Left forelimb (tissue), 1 donor: ENCODE data around the gene CKS1B.

Experiments
- DNase-seq: peaks from one replicate; pipeline ENCODE4 v3.0.0-alpha.2; 2018; ENCODE audit warnings: low spot score

CKS1B gene

DNA sequence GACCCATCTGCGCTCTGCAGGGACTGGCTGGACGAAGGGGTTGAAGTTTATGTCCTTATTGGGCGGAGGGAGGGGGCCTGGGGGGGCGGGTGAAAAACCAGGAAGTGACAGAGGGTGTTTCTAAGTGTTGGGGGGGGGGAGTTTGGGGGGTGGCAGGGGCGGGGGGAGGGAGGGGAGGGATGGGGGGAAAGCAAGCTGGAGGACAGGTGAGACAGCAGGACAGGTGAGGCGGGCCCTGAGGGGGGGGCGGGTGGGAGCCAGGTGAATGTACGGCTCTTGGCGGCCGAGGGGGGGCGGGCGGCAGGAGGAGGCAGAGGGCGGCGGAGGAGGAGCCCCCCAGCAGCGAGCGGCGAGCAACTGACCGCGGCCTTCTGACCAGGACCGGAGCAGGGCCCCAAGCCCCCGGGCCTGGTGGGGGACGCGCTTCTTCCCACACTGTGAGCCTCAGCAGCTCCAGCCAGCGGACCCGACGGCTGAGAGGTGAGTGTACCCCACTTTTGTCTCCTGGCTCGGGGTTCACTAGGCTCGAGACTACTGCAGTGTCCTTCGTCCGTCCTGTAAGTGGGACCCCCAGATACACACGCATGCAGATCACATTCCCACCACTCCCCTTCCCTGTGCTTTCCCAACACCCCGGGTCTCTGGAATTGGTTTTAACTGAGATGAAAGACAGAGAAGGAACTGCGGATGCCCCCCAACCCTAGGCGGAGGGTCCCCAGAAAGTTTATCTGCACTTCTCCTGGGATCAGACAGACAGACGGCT lies 28.2 kb downstream of the CKS1B start, which contains the start of gene ZBTB7B:
ZBTB7B (plus strand) TSS at position 339 of the 763 bp plus-strand sequence. CDS start 11,859 bp downstream, outside the sequence.
- DNase-seq: peak; percentile 77

DNA sequence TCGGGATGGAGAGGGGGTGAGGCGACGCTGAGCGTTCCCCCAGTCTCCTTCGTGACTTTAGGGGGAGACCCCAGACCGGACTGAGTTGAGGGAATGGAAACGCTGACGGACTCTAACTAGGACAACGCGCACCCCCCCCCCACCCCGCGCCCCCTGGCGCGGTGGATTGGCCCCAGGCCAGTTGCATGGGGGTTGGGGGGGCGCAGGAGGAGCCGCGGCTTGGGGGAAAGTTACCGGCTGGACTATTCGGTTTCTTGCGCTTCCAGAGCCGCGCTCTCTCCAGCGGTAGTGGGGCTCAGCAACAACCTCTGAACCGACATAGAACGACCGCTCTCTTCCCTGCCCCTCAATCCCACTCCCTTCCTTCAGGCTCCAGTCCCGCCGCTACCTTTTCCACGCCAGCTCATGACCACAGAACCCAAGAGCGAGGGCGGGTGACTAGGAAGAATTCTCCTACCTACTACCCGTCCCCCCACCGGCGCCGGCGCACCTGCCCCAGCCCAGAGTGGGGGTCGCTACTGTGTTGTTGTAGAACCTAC lies 28.8 kb downstream of the CKS1B start:
- DNase-seq: peak; percentile 71

DNA sequence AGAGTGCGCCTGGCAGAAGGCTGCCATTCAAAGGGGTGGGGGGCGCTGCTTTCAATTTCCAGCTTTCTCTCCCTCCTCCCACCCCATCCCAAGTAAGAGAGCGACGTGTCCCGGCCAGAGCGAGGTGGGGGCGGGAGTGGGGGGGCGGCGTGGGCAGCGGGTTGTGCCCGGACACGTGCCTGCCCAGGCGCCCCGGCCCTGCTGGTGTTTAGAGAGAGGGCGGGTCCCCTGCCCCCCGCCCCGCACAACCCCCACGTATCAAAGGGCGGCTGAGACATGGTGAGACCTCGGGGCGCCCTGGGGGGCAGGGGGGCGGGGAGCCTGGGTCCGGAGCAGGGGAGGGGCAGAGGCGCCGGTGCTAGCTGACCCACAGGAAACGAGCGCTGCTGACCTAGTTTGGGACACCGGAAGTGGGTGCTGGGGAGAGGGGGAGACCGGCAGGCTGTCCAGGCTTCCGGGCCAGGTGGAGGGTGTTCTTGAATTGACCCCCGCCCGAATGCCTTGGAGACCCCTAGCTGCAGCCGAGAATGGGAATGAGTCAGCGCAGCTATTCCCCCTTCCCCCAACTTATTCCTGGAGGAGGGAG lies 29.4 kb downstream of the CKS1B start:
- DNase-seq: peak; percentile 71

DNA sequence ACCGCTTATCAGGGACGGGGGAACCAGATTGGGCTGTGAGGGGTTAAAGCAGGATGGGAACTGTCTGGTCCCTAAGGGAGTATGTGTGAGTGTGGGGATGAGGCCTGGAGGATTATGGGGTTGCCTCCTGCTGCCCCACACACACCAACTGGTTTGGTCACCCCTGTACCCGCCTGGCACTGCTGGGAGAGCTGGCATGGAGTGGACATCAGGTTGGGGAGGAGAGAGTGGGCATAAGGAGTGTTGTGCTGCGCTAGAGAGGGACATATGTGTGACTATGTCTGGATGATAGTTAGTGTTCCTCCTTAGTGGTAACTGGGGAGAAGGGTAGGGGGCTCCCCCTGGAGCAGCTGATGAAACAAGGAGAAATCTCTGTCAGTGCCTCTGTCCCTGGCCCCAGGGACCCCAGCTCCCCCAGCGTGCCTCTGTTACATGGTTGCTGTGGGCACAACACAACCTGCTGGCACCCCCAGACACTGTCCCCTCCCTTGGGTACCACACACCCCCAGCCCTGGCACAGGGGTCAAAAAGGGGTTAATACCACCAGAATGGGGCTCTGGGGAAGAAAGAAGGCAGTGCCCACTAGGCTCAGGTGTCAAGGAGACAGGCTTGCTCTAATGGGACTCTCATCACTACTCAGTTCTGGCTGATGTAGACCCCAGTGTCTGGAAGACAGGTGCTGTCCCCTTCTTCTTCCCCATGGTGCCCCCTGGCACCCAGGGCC lies 30.0 kb downstream of the CKS1B start:
- DNase-seq: peak; percentile 54

DNA sequence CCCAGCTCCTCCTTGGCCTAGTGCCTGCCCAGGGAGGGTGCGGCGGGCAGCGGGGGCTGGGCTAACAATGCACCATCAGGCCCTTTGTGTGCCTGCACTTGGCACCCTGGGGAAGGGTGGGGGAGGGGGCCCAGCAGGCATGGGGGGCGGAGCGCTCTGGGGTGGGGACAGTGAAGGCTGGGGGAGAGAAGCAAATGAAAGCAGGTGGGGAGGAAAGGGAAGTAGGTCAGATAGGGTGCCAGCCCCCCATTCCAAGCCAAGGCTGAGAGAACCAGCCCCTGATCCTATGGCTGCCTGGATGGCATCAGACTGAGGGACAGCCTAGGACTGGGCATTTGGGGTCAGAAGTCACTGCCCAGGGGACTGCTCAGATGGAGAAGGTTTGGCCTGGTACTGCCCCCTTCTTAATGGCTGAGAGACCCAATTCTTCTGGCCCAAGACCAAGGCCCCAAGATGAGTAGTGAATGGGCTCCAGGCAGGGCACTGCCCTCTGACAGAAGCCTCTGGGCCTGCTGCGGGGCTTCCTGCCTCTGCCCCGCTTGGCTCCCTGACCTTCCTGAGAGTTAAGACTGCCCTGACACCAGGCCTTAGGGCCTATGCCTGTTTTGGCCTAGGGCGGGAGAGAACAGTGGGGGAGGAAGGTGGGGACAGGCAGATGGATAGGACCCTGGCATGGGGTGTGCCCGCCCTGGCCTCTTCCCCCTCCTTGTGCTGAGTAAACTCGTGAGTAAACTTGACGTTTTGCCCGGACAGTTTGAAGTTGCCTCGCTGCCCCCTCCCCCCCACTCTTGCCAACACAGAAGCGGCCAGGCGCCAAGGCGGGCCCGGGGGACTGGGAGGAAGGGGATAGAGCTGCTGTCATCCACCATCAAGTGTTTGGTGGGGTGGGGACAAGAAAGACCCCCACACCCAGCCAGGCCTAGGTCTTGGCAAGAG lies 30.9 kb downstream of the CKS1B start:
- peak; percentile 68 for DNase-seq

DNA sequence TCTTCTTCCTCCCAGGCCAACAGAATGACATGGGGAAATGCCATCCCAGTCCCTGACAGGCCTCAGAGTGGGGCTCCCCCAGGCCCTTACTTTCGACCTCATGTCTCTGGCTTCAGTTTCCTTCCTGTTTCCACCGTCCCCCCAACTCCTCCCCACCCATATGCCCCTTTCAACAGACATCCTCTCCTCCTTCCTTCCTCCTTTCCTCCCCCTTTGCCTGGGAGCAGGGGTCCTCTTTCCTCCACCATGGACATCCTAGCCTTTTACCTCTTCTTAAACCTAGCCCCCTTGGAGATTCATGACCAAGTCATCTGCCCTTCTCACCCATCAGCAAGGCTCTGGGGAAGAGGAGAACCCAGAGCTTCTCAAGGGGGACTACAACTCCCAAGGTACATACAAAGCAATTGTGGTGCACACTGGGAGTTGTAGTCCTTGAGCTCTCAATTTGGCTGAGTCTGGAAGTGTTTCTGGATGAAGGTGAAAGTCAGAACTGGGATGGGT lies 32.2 kb downstream of the CKS1B start:
- DNase-seq: no peak

DNA sequence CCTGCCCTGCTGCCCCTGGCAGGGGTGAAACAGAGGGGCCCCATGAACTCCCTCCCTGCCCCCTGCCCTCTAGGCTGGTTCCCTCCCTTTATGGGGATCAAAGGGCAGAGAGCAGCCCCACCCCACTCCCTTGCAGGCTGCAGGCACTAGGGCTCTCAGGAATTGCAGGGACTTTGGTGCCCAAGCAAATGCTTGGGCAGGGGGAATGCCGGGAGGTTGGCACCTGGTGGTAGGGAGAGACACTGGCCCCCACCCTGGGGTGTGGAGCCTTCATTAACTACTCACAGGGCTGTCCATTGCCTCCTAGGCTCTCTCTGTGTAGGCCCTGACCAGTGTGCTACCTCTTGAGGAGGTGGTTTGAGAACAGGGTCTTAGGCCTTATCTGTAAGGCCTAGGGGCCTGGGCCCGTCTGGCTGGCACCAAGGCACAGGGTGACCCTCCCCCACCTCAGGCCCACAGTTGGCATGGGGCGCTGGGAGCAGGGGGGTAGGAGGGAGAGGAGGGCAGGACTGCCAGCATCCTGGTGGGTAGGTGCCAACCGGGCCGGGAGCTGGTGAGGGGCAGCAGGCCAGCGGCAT lies 32.9 kb downstream of the CKS1B start:
- peak; percentile 60 for DNase-seq

DNA sequence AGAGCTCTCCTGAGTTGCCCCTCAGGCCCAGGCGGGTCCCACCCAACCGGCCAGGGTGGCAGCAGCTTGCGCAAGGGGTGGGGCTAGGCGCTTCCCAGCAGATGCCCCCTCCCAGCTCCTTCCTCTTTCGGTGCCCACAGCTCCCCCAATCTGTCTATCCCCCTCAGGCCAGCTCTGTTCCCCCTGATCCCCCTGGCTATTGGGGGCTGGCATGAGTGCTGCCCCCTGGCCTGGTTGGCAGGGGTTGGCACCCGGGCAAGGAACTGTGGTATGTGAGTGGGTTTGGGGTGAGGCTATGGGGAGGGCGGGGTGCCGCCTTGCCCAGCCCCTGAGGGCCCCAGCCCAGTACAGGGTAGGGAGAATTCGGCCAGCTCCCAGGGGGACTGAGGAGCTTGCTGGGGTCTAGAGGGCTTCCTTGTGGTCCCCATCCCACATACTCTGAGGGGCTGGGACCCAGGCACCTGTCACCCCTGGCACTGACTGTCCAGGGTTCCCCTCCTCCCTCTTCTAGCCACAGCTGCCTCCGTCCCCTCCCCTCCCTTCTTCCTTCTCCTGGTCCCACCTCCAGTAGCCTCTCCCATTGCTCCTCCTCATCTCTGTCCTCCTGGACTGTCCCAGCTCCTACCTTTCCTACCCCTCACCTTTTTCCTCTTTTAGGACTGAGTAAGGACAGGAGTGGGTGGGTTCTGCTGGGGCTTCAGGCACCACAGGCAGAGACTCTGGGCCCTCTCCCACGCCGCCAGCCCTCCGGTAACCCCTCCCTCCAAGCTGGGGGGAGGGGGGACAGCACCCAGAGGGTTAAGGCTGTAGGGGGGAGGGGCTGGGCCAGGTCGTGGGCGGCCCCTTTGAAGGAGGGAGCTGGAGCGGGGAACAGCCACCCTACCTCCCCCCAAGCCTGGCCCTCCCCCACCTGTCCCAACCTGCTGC lies 33.8 kb downstream of the CKS1B start:
- DNase-seq: no peak

DNA sequence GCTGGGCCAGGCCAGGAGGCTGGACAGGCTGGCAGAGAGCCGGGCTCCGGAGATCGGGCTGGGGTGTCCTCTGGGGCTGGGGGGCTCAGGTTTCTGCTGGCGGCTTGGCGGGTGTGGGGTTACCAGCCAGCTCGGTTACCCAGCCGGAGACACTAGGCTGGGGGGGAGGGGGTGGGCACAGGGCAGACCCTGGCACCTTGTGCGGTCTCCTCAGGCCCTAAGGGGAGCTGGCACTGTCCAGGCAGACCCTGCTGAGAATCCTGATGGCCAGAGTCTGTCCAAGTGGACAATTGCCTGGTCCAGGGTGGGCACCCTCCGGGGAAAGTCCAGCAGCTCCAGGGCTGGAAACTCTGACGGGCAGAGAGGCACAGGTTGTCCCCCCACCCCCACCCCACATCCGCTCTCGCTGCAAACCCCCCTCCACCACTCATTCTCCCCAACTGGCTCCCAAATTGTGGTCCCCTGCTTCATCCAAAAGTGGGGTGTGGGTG lies 34.8 kb downstream of the CKS1B start:
- DNase-seq: no peak

DNA sequence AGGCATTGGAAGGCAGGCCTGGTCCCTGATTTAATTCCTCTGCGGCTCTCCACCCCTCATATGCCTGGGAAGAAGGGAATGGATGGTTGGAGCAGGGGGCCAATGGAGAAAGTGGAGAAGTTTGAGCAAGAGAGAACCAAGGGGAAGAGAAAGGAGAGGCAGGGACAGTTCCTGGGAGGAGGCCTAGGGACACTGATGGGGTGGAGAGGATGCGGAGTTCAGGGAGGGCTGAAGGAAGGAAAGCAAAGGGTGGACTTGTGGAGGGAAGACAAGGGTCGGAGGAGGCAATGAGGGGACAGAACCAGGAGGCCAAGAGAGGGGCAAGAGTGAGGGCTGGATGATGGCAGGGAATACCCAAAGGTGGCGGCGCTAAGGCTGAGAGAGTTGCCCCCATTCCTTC lies 35.3 kb downstream of the CKS1B start:
- no peak for DNase-seq

DNA sequence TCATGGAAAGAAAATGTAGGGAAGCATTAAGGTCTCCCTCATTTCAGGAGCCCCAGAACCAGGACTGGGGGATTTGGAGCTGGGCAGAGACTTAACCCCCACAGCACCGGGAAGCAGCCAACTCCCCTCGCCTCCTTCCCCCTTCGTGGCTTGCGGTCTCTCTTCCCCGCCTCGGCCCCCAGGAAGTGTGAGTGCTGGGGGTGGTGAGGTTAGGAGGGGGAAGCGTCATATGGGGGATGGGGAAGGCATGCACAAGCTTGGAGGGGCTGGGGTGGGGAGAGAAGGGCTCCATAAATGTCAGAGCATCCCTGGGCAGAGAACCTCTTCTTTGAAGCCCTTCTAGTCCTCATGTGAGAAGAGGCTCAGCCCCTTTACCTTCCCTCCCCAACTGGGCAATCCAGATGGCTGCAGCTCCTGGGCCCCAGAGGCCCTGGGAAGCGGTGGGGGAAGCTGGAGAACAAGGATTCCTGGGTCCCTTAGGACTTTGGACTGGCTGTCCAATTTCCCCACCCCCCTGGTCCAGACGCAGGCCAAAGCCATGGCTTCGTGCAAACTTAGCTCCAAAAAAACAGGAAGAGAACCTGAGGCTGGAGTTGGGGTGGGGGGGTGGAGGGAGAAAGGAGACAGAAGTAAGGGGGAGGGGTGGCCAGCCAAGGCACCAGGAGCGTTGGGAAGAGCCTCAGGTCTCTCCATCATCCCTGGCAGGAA lies 35.9 kb downstream of the CKS1B start:
- DNase-seq: no peak

DNA sequence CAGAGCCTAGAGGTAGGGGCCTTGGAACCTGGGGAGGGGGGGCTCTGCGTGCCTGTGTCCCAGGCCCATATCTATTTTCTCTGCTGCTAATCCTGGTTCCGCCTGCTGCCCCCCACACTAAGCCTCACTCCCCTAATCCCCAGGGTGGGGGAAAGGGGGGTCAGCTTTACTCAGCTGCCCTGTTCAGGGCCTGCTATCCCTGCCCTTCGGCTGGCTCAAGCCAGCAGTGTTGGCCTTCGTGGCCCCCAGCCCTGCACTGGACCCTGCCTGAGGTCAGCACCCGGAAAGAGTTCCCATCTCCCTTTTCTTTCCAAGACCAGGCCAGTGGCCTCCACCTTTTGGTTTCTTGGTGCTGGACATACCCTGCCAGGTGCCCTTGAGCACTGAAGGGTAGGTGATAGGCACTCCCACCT lies 36.5 kb downstream of the CKS1B start:
- no peak for DNase-seq

DNA sequence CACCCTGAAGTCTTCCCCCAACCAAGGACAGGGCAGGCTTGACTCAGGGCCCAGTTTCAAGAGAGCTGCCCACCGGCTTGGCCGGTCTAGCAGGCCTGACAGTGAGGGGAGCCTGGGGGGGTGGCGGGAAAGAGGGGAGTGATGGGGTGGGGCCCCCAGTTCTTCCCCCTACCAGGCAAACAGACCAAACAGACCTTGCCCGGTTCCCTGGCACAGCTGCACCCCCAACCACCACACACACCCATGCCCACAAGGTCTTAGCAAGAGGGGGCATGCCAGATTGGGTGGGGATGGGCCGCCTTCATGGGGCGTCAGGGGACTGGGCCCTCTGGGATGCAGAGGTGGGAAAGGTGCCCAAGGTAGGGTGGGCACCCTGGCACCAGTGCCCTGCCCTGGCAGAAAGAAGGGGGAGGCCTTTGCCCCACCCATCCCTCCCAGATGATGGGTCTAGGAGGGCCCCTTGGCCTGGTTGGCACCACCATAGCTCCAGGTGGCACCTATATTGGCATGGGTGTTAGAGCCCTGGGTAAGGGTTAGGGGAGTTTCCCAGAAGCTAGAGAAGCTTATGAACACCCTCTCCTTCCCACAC lies 37.0 kb downstream of the CKS1B start:
- DNase-seq: peak; percentile 55

DNA sequence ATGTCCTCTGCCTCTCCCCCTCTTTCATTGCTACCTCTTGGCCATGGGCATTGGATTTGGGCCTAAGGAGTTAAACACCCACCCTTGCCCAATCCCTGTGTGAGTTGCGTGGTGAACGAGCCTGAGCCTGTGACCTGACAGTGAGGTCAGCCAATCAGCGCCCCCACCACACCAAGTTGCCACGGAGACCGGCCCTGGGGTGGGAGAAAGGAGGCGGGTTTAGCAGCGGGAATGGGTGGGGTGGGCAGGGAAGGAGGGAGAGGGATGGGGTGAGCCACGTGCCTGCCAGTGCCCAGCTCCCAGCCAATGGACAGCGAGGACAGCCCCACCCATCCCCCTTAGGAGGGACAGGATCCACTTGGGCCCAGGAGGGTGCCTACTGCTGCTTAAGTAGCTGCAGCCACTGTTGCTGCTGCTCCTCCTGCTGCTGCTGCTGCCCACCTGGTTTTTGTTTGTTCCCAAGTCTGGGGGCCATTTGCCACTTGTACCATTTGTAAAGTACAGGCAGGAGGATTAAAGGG lies 37.6 kb downstream of the CKS1B start:
- no peak for DNase-seq

DNA sequence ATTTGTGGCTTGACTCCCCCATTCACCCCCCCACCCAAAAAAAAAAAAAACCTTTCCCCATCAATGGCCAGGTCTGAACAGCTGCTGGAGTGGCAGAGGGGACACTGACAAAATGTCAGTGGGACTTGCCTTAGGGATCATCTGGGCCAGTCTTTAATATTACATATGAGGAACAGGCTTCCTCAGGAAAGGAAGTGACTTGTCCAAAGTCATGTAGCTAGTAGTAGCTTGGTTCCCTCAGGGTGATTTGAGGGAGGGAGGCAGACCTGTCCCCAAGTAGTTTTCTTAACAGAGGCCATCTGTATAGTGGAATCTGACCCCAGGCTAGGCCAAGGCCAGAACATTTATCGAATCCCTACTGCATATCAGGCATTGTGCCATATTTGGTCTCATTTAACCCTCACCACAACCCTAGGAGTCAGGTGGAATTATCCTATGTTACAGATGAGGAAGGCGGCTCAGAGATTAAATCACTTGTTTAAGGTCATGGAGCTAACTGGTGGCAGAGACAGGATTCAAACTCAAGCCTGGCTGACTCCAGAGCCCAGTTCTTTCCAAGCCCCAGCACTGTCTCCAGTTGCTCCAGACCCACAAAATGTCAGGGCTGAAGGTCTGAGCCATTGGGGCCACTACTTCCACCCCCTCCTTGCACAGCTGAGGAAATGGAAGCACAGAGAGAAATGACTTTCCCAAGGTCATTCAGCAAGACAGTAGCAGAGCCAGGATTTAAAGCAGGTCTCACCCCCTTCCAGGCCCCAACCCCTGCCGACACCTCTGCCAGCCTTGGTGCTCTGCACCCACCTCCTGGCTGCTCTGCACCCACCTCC lies 38.5 kb downstream of the CKS1B start:
- no peak for DNase-seq

DNA sequence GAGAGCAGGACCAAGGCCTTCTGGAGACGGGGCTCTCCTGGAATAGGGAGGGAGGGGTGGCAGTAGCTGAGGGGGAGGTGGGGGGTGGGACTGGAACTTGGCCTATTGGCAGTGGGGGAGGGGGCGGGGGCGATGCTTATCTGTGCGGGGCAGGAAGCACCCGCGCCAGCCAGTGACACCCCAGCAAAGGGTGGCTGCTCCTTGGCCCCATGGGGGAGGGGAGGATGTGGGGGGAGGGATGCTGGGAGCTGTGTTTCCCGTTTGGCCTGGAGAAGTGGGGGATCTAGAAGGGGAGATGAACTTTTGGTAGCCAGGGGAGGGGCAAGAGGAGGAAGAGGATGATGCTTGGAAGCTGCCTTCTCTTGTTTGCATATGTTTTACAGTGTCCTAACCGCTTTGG lies 39.2 kb downstream of the CKS1B start:
- DNase-seq: no peak

DNA sequence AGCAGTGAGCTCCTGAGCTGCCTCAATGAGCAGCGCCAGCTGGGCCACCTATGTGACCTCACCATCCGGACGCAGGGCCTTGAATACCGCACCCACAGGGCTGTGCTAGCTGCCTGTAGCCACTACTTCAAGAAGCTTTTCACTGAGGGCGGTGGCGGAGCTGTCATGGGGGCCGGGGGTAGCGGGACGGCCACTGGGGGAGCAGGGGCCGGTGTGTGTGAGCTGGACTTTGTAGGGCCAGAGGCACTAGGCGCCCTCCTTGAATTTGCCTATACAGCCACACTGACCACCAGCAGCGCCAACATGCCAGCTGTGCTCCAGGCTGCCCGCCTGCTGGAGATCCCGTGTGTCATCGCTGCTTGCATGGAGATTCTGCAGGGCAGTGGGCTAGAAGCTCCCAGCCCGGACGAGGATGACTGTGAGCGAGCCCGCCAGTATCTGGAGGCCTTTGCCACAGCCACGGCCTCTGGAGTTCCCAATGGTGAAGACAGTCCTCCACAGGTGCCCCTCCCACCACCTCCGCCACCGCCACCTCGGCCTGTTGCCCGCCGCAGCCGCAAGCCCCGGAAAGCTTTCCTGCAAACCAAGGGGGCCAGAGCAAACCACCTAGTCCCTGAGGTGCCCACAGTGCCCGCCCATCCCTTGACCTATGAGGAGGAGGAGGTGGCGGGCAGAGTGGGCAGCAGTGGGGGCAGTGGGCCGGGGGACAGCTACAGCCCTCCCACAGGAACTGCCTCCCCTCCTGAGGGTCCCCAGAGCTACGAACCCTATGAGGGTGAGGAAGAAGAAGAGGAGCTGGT lies 40.4 kb downstream of the CKS1B start:
- DNase-seq: no peak
